Measurements from ENCODE around the gene SIGLEC14. TPM values are rescaled to one million over a fixed set of nuclear protein-coding genes. Genes with fewer than 3 reads are reported as not detected.

The SIGLEC14 gene
- total RNA-seq, 4 donors from 2014 or later: 0.69 to 3.5 (median 1.0) TPM; not detected in 1

DNA sequence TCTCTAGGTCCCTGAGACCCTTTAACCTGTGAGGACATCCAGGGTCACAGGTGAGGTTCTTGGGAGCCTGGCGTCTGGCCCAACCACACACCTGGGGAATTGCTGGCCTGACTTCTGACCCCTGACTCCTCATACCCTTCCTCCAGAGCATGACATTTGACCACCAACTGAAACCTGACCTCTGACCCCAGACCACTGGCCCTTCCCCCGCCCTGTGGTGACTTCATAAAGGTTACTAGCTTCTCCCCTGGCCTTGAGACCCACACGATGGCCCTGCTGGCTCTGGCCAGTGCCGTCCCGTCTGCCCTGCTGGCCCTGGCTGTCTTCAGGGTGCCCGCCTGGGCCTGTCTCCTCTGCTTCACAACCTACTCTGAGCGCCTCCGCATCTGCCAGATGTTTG is 46.6 kb upstream of the SIGLEC14 start, which contains the start of gene SPACA6:
TSS of gene SPACA6 (plus strand) at position 71 of the 400 bp plus-strand sequence. CDS start at position 268, 197 bp downstream.
- TF ChIP-seq, protein P1, sequence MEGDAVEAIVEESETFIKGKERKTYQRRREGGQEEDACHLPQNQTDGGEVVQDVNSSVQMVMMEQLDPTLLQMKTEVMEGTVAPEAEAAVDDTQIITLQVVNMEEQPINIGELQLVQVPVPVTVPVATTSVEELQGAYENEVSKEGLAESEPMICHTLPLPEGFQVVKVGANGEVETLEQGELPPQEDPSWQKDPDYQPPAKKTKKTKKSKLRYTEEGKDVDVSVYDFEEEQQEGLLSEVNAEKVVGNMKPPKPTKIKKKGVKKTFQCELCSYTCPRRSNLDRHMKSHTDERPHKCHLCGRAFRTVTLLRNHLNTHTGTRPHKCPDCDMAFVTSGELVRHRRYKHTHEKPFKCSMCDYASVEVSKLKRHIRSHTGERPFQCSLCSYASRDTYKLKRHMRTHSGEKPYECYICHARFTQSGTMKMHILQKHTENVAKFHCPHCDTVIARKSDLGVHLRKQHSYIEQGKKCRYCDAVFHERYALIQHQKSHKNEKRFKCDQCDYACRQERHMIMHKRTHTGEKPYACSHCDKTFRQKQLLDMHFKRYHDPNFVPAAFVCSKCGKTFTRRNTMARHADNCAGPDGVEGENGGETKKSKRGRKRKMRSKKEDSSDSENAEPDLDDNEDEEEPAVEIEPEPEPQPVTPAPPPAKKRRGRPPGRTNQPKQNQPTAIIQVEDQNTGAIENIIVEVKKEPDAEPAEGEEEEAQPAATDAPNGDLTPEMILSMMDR (IDR thresholded peaks at IDR 0.05): no peak
- TF ChIP-seq POLR2A (IDR thresholded peaks at IDR 0.05): no peak
- DNase-seq: no peak
- Histone ChIP-seq H3K4me3 (peak within 1 kb of the TSS; percentile 95 to 99), H3K9me3 (no peaks in the 10 kb centered on the region), H3K27me3 (no peaks in the 10 kb centered on the region), H3K27ac (peak within 1 kb of the TSS; percentile 100), H3K4me1 (peaks cover 0 to 24% of the 10 kb centered on the region in 2 donors), H3K36me3 (no peaks in the 10 kb centered on the region)
- intact Hi-C loops (cut with DNase I; ENCODE audit: low total_unique reads): no loop called here

DNA sequence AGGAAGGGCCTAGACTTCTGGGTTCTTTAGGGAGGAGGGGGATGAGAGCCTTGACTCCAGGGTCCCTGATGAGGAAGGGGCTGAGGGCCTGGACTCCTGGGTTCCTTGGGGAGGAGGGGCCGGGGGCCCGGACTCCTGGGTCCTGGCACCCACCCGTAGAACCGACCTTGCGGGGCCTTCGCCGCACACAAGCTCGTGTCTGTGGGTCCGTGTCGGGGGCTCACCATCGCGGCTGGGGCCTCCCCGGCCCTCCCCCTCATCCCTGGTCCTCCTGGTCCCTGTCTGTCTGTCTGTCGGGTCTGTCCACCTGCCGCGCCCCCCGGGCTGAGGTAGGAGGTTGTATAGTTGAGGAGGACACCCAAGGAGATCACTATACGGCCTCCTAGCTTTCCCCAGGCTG is 45.8 kb upstream of the SIGLEC14 start:
- peak overlapping the region; percentile 95 to 99 for H3K4me3 ChIP-seq
- H3K9me3 ChIP-seq: no peaks in the 10 kb centered on the region
- H3K4me1 ChIP-seq: peaks cover 0 to 24% of the 10 kb centered on the region in 2 donors
- no peaks in the 10 kb centered on the region for H3K27me3 ChIP-seq
- peak overlapping the region; percentile 100 for H3K27ac ChIP-seq
- DNase-seq: no peak
- H3K36me3 ChIP-seq: no peaks in the 10 kb centered on the region
- intact Hi-C loops (cut with DNase I; ENCODE audit: low total_unique reads): no loop called here
- no peak for TF ChIP-seq POLR2A (IDR thresholded peaks at IDR 0.05)
- TF ChIP-seq, protein P1 (IDR thresholded peaks at IDR 0.05): no peak

DNA sequence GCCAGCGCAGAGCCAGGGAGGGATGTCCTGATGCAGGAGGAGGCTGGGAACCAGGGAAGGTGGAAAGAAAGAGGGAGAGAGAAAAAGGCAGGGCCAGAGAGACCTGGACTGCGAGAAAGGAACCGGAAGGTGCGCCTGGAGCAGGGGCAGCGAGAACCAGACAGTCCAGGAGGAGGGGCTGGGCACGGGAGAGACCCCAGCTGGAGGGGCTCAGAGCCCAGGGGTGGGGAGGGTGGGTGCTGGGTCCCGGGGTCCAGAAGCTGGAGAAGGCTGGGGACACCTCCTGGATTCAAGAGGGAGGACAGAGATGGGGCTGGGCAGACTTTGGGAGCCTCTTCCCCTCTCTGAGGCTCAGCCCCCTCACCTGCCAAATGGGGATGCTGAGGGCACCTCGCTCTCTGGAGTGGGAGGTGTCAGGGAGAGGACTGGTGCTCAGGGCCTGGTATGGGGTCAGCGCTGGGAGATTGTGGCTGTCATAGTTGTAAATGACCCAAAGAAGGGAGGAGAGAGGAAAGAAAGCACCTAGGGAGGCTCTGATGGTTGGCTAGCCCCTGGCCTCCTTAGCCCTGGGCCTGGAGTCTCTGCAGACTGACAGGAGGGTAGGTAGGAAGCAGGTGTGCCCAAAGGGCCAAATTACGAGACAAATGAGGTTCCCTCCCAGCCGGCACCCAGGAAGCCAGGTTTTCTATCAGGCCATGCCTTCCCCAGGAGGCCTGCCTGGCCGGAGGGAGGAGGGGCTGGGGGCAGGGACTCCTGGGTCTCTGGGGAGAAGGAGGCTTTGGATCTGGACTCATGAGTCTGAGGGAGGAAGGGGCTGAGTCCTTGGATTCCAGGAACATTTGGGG is 45.2 kb upstream of the SIGLEC14 start:
- Histone ChIP-seq H3K36me3 (no peaks in the 10 kb centered on the region), H3K9me3 (no peaks in the 10 kb centered on the region), H3K27me3 (no peaks in the 10 kb centered on the region), H3K4me1 (peaks cover 0 to 24% of the 10 kb centered on the region in 2 donors), H3K27ac (peak overlapping the region; percentile 100), H3K4me3 (peak overlapping the region; percentile 95 to 99)
- intact Hi-C loops (cut with DNase I; ENCODE audit: low total_unique reads): no loop called here
- DNase-seq: no peak
- TF ChIP-seq, protein P1 (IDR thresholded peaks at IDR 0.05): no peak
- no peak for TF ChIP-seq POLR2A (IDR thresholded peaks at IDR 0.05)

DNA sequence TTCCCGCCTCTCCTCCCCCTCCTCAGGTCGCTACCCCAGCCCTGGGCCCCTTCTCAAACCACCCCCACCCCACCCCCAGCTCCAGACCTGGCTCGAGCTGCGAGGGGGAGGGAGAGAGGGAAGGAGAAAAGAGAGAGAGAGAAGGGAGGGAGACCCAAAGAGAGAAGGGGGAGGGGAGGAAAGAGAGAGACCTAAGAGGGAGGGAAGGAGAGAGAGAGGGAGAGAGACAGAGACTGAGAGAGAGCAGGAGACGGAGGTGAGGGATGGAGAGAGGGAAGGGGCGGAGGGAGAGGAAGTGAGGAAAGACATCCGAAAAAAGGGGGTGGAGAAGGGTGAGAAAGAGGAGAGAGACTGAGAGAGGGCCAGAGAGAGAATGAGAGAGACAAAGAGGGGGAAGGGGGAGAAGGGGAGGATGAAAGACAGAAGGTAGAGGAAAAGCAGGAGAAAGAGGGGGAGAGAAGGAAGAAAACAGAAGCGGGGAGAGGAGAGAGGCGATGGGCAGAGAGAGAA is 44.5 kb upstream of the SIGLEC14 start:
- H3K27me3 ChIP-seq: no peaks in the 10 kb centered on the region
- peaks cover 0 to 24% of the 10 kb centered on the region in 2 donors for H3K4me1 ChIP-seq
- H3K27ac ChIP-seq: peak overlapping the region; percentile 100
- H3K9me3 ChIP-seq: no peaks in the 10 kb centered on the region
- no peak for TF ChIP-seq POLR2A (IDR thresholded peaks at IDR 0.05)
- TF ChIP-seq, protein P1 (IDR thresholded peaks at IDR 0.05): peak in 1 of 4 experiments; percentile 24
- no peak for DNase-seq
- H3K4me3 ChIP-seq: peak overlapping the region; percentile 95 to 99
- H3K36me3 ChIP-seq: no peaks in the 10 kb centered on the region
- intact Hi-C loops (cut with DNase I; ENCODE audit: low total_unique reads): no loop called here
